Keratinocyte (primary cell): ENCODE data around the gene ZC3H10. TPM values are rescaled to one million over a fixed set of nuclear protein-coding genes. Genes with fewer than 3 reads are reported as not detected.

Experiments used
- DNase-seq: peaks from one replicate; pipeline ENCODE4 v3.0.0-alpha.2; 2011; ENCODE audit warnings: low read depth, missing footprints, low spot score
- FAIRE-seq: peaks from 2 replicates; lab custom pipeline; 2011; peaks lifted over from hg19 to GRCh38; lab: Jason Lieb, UNC
- H2AFZ ChIP-seq: 2 replicates; pipeline ENCODE4 v1.6.0; 2012; ENCODE audit warnings: low read length, control low read depth, inconsistent platforms; ENCODE audit not compliant: control insufficient read depth
- H3K27ac ChIP-seq: 2 replicates; pipeline ENCODE4 v1.5.1; 2011; ENCODE audit warnings: low read length; ENCODE audit not compliant: control insufficient read depth, insufficient read depth
- H3K27me3 ChIP-seq: 3 replicates; pipeline ENCODE4 v1.6.0; 2011; ENCODE audit warnings: low read length; ENCODE audit not compliant: control insufficient read depth, insufficient read depth; ENCODE audit errors: extremely low read depth
- H3K36me3 ChIP-seq, 2 experiments: 2 replicates in 1 of 2; 3 replicates in 1 of 2; pipeline ENCODE4 v1.5.1; 2011; ENCODE audit warnings: low read length in 2 of 2, mild to moderate bottlenecking in 1 of 2; ENCODE audit not compliant: control insufficient read depth in 2 of 2, insufficient read depth in 2 of 2; ENCODE audit errors: extremely low read depth in 1 of 2
- H3K4me1 ChIP-seq: 3 replicates; pipeline ENCODE4 v1.5.1; 2011; ENCODE audit warnings: low read length; ENCODE audit not compliant: control insufficient read depth, insufficient read depth; ENCODE audit errors: extremely low read depth
- H3K4me2 ChIP-seq: 3 replicates; pipeline ENCODE4 v1.6.0; 2011; ENCODE audit warnings: low read depth, low read length; ENCODE audit not compliant: control insufficient read depth, insufficient read depth; ENCODE audit errors: extremely low read depth
- H3K4me3 ChIP-seq, 3 experiments: fragments of 200-600 bp in 1 of 3; sonication (generic) in 1 of 3; 2 replicates in 2 of 3; 3 replicates in 1 of 3; pipeline ENCODE4 v1.5.1; 2011 to 2016; ENCODE audit warnings: low read length in 3 of 3, mild to moderate bottlenecking in 3 of 3, control low read depth in 2 of 3, inconsistent platforms in 1 of 3, low read depth in 1 of 3, mixed read lengths in 1 of 3, mixed run types in 1 of 3, moderate library complexity in 1 of 3; ENCODE audit not compliant: control insufficient read depth in 2 of 3, insufficient read depth in 2 of 3; ENCODE audit errors: extremely low read depth in 1 of 3
- H3K79me2 ChIP-seq: 2 replicates; pipeline ENCODE4 v1.6.0; 2012; ENCODE audit warnings: low read length; ENCODE audit not compliant: control insufficient read depth, insufficient read depth
- H3K9ac ChIP-seq: 3 replicates; pipeline ENCODE4 v1.6.0; 2011; ENCODE audit warnings: low read length; ENCODE audit not compliant: control insufficient read depth, insufficient read depth; ENCODE audit errors: extremely low read depth
- H3K9me1 ChIP-seq: 3 replicates; pipeline ENCODE4 v1.6.0; 2011; ENCODE audit warnings: low read length; ENCODE audit not compliant: control insufficient read depth, insufficient read depth; ENCODE audit errors: extremely low read depth
- H3K9me3 ChIP-seq: 2 replicates; pipeline ENCODE4 v1.5.1; 2012; ENCODE audit warnings: low read depth, low read length; ENCODE audit not compliant: control insufficient read depth
- H4K20me1 ChIP-seq: 3 replicates; pipeline ENCODE4 v1.6.0; 2011; ENCODE audit warnings: low read length; ENCODE audit not compliant: control insufficient read depth, insufficient read depth; ENCODE audit errors: extremely low read depth
- EZH2 ChIP-seq: IDR thresholded peaks from one replicate; pipeline ENCODE4 v1.6.1; 2012; ENCODE audit warnings: inconsistent platforms, mild to moderate bottlenecking, low read length, moderate library complexity
- dilution Hi-C: fragments of 300-500 bp; cut with MboI; formaldehyde crosslinking; loops from one replicate; pipeline ENCODE4 v1.7.0; 2020; ENCODE audit warnings: low sequenced_read_pairs; ENCODE audit not compliant: extremely low pct_ligation_motif_present
- polyA plus RNA-seq, 5 experiments: library from polyadenylated mRNA; depleted of rRNA in 3 of 5; stranded (reverse) in 3 of 5; stranded (forward) in 1 of 5; unstranded in 1 of 5; fragments of >200 nt; gene quantifications; 1 replicate in 1 of 5; 2 replicates in 3 of 5; 3 replicates in 1 of 5; pipeline versions ENCODE4 v1.2.1 to v1.2.3, GENCODE V29; 2011 to 2012; ENCODE audit warnings: missing spikeins in 2 of 5, low read depth in 1 of 5, low replicate concordance in 1 of 5
- TF ChIP-seq, protein P1 (sequence below), 3 experiments: IDR thresholded peaks in 1 of 3; conservative IDR thresholded peaks in 1 of 3; optimal IDR thresholded peaks in 1 of 3; 2 replicates in 2 of 3; 3 replicates in 1 of 3; pipeline versions ENCODE3 to v1.5.1; 2011; ENCODE audit warnings: low read length in 3 of 3, mild to moderate bottlenecking in 3 of 3, moderate library complexity in 2 of 3, control low read depth in 1 of 3, inconsistent platforms in 1 of 3; ENCODE audit not compliant: insufficient read depth in 2 of 3; ENCODE audit errors: extremely low read depth in 1 of 3

Gene ZC3H10
- polyA plus RNA-seq, 1 donor (not counting 4 experiments of a cell fraction or from before 2014, with no cell fraction given): 0.85 TPM

GRCh38 chr12:56151672-56152131, 33.6 kb downstream of the ZC3H10 start:
- Histone ChIP-seq H2AFZ (peak overlapping the region; percentile 93), H4K20me1 (no peaks in the 10 kb centered on the region), H3K9ac (peak overlapping the region; percentile 87), H3K27ac (peak overlapping the region; percentile 89), H3K4me1 (peaks cover 16% of the 10 kb centered on the region), H3K36me3 (peaks cover 0 to 6% of the 10 kb centered on the region in 2 experiments), H3K9me1 (no peaks in the 10 kb centered on the region), H3K9me3 (no peaks in the 10 kb centered on the region), H3K27me3 (no peaks in the 10 kb centered on the region), H3K4me3 (peak overlapping the region; percentile 54 to 84 (median 74)), H3K4me2 (peak overlapping the region; percentile 99), H3K79me2 (no peaks in the 10 kb centered on the region)
- FAIRE-seq (peak; percentile 29), DNase-seq (no peak)
- dilution Hi-C loops: no loop called here
- no peak for TF ChIP-seq EZH2
- TF ChIP-seq, protein P1, sequence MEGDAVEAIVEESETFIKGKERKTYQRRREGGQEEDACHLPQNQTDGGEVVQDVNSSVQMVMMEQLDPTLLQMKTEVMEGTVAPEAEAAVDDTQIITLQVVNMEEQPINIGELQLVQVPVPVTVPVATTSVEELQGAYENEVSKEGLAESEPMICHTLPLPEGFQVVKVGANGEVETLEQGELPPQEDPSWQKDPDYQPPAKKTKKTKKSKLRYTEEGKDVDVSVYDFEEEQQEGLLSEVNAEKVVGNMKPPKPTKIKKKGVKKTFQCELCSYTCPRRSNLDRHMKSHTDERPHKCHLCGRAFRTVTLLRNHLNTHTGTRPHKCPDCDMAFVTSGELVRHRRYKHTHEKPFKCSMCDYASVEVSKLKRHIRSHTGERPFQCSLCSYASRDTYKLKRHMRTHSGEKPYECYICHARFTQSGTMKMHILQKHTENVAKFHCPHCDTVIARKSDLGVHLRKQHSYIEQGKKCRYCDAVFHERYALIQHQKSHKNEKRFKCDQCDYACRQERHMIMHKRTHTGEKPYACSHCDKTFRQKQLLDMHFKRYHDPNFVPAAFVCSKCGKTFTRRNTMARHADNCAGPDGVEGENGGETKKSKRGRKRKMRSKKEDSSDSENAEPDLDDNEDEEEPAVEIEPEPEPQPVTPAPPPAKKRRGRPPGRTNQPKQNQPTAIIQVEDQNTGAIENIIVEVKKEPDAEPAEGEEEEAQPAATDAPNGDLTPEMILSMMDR (optimal IDR thresholded peaks at IDR 0.05 in 1 of 3, IDR thresholded peaks at IDR 0.05 in 1 of 3, conservative IDR thresholded peaks at IDR 0.05 in 1 of 3; ENCODE audit: extremely low read depth in 1 of 3, insufficient read depth in 2 of 3, low read length in 3 of 3): peak in 2 of 3 experiments; percentile 71 to 82

DNA sequence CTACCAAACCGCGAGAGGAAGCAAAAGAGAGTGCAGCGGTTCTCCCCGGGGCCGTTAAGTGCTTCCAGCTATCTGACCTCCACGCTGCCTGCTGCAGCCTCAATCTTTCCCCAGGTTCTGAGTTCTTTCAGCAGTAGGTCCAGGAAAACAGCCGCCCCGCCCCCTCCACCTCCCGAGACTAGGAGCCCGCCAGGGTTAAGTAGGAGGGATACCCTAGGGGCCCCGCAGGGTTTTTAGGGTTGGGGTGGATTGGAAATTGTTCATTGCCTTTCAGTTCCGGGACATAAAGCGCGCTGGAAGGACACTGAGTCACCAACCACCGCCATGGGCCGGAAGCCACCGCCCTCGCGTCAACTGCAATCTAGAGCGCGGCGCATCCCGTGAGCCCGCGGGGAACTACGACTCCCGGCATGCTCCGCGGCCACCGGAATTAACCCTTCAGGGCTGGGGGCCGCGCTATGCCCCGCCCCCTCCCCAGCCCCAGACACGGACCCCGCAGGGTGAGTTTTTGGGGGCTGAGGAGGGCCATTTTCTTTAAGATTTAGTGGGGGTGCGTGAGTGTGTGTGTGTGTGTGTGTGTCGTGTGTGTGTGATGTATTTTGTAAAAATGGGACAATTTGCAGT, 34.2 kb downstream of the ZC3H10 start, which contains the start of gene MYL6B:
Gene MYL6B, plus strand, starts transcription at position 456 of the 624 bp plus-strand sequence. CDS start 1,332 bp downstream, outside the sequence.
- FAIRE-seq (peak; percentile 79), DNase-seq (no peak)
- Histone ChIP-seq H3K27ac (peak within 1 kb of the TSS; percentile 89), H2AFZ (peak within 1 kb of the TSS; percentile 93), H3K4me2 (peak within 1 kb of the TSS; percentile 99), H3K36me3 (peaks cover 0 to 6% of the 10 kb centered on the region in 2 experiments), H3K27me3 (no peaks in the 10 kb centered on the region), H3K79me2 (no peaks in the 10 kb centered on the region), H3K4me3 (peak within 1 kb of the TSS; percentile 54 to 84 (median 74)), H3K9me1 (no peaks in the 10 kb centered on the region), H3K9ac (peak within 1 kb of the TSS; percentile 87), H3K4me1 (peaks cover 16% of the 10 kb centered on the region), H3K9me3 (no peaks in the 10 kb centered on the region), H4K20me1 (no peaks in the 10 kb centered on the region)
- dilution Hi-C loops: no loop called here
- TF ChIP-seq, protein P1 (optimal IDR thresholded peaks at IDR 0.05 in 1 of 3, IDR thresholded peaks at IDR 0.05 in 1 of 3, conservative IDR thresholded peaks at IDR 0.05 in 1 of 3; ENCODE audit: extremely low read depth in 1 of 3, insufficient read depth in 2 of 3, low read length in 3 of 3): no peak
- TF ChIP-seq EZH2: no peak
